Natural killer cell (primary cell): ENCODE results near the gene SPOCK3. TPM values are rescaled to one million over a fixed set of nuclear protein-coding genes. Genes with fewer than 3 reads are reported as not detected.
A peak's percentile ranks its signal among the peaks of the same experiment; 100 is the strongest.
"Not testable (repeated sequence)": the region's sequence is repeated elsewhere in the genome, so short reads cannot be mapped to it uniquely, and the experiment has no call there.

Experiments used
- ATAC-seq, 3 donors: fragments of 150-1000 bp in 2 of 3; fragments of 200-7000 bp in 1 of 3; cut with Tn5 transposase; 1 replicate in 1 of 3; 2 replicates in 2 of 3; pipeline ENCODE4 v1.10.0; 2021; ENCODE audit warnings: mild to moderate bottlenecking in 2 of 3, moderate library complexity in 2 of 3
- DNase-seq, 2 donors: peaks; one replicate each; pipeline versions ENCODE4 v3.0.0 to v3.0.0-alpha.2; 2013 to 2021; ENCODE audit warnings: mixed read lengths in 1 of 2
- H3K27ac ChIP-seq: one replicate; pipeline ENCODE4 v1.5.1; 2013; ENCODE audit warnings: mild to moderate bottlenecking, low read length
- H3K27me3 ChIP-seq: one replicate; pipeline ENCODE4 v1.6.1; 2013; ENCODE audit warnings: low read length; ENCODE audit not compliant: control insufficient read depth, insufficient read depth
- H3K36me3 ChIP-seq: one replicate; pipeline ENCODE4 v1.6.1; 2013; ENCODE audit warnings: low read length; ENCODE audit not compliant: control insufficient read depth, insufficient read depth
- H3K4me1 ChIP-seq: one replicate; pipeline ENCODE4 v1.6.1; 2013; ENCODE audit warnings: low read length; ENCODE audit not compliant: control insufficient read depth, insufficient read depth
- H3K4me3 ChIP-seq: one replicate; pipeline ENCODE4 v1.5.1; 2013; ENCODE audit warnings: low read length
- H3K9me3 ChIP-seq: one replicate; pipeline ENCODE4 v1.6.1; 2013; ENCODE audit warnings: low read length; ENCODE audit not compliant: control insufficient read depth, insufficient read depth
- H3K27ac Mint-ChIP-seq, 2 donors: one replicate each; pipeline ENCODE4 v1.8.0; 2022; ENCODE audit warnings: mild to moderate bottlenecking in 2 of 2, mixed read lengths in 2 of 2, moderate library complexity in 1 of 2
- H3K27me3 Mint-ChIP-seq, 2 donors: one replicate each; pipeline ENCODE4 v1.8.0; 2022; ENCODE audit warnings: low read depth in 2 of 2, mixed read lengths in 2 of 2
- H3K36me3 Mint-ChIP-seq: one replicate; pipeline ENCODE4 v1.8.0; 2022; ENCODE audit warnings: mixed read lengths
- H3K4me1 Mint-ChIP-seq, 2 donors: one replicate each; pipeline ENCODE4 v1.8.0; 2022; ENCODE audit warnings: mixed read lengths in 2 of 2
- H3K4me3 Mint-ChIP-seq: one replicate; pipeline ENCODE4 v1.8.0; 2022; ENCODE audit warnings: mild to moderate bottlenecking, moderate library complexity, mixed read lengths
- H3K9me3 Mint-ChIP-seq, 2 donors: one replicate each; pipeline ENCODE4 v1.8.0; 2022; ENCODE audit warnings: mixed read lengths in 2 of 2
- CTCF ChIP-seq: fragments of 200-600 bp; IDR thresholded peaks from one replicate; pipeline ENCODE4 v1.8.0; 2022; ENCODE audit warnings: antibody characterized with exemption
- WGBS: methylation state at CpG from one replicate; pipeline ENCODE4 v1.1.7; 2013; ENCODE audit warnings: missing lambda C conversion rate; ENCODE audit not compliant: insufficient coverage; 5-methylcytosine and 5-hydroxymethylcytosine counted together
- intact Hi-C: fragments of 100-400 bp; cut with micrococcal nuclease; formaldehyde crosslinking; loops from one replicate; pipeline ENCODE4 v1.14.2; 2022
- total RNA-seq, 4 donors: library from RNA; stranded (reverse); fragments of 120-200 nt in 1 of 4; gene quantifications; one replicate each; pipeline versions ENCODE4 v1.2.3 to v1.2.4, GENCODE V29; 2013 to 2022

SPOCK3 gene
- total RNA-seq = not detected
- total RNA-seq (2013) = 0.56 TPM

- Mint-ChIP-seq H3K27ac (no peak within 1 kb of the TSS), H3K27me3 (peaks cover 9 to 10% of the 10 kb centered on the region in 2 donors)
Measured at GRCh38 chr4:167234316-167234881, at the start of gene SPOCK3. SPOCK3 (minus strand) TSS chr4:167234494.

GRCh38 chr4:167282171-167282864 lies 48.0 kb upstream of the SPOCK3 start:
- peaks cover 4% of the 10 kb centered on the region for H3K36me3 Mint-ChIP-seq
- Histone ChIP-seq H3K9me3 (no peaks in the 10 kb centered on the region), H3K27me3 (no peaks in the 10 kb centered on the region), H3K27ac (no peak overlapping the region), H3K4me1 (no peaks in the 10 kb centered on the region), H3K36me3 (no peaks in the 10 kb centered on the region), H3K4me3 (no peak overlapping the region)
- no peaks in the 10 kb centered on the region for H3K4me1 Mint-ChIP-seq
- no peak for TF ChIP-seq CTCF
- H3K9me3 Mint-ChIP-seq = peaks cover 9 to 13% of the 10 kb centered on the region in 2 donors
- no peak overlapping the region for H3K4me3 Mint-ChIP-seq
- DNase-seq (no peak), ATAC-seq (no peak)
- H3K27me3 Mint-ChIP-seq = no peaks in the 10 kb centered on the region
- intact Hi-C loops = no loop called here
- H3K27ac Mint-ChIP-seq = no peak overlapping the region
- WGBS = no CpG with 5 or more reads among the region's 1 CpG

More at GRCh38 chr4:167234316-167234881, at the start of gene SPOCK3:
- TF ChIP-seq CTCF = no peak
- Histone ChIP-seq H3K4me1 (peaks cover 10% of the 10 kb centered on the region), H3K9me3 (no peaks in the 10 kb centered on the region), H3K36me3 (no peaks in the 10 kb centered on the region), H3K4me3 (peak within 1 kb of the TSS; percentile 34), H3K27ac (no peak within 1 kb of the TSS), H3K27me3 (peaks cover 5% of the 10 kb centered on the region)
- no peaks in the 10 kb centered on the region for H3K36me3 Mint-ChIP-seq
- H3K4me1 Mint-ChIP-seq = peaks cover 0 to 5% of the 10 kb centered on the region in 2 donors
- DNase-seq (no peak), ATAC-seq (peak in 1 of 3 donors; percentile 41)
- intact Hi-C loops = no loop called here
- H3K9me3 Mint-ChIP-seq = peaks cover 0 to 4% of the 10 kb centered on the region in 2 donors
- peak within 1 kb of the TSS; percentile 61 for H3K4me3 Mint-ChIP-seq
- WGBS = 2% methylated on average over 32 of the region's 32 CpGs

GRCh38 chr4:167281545-167281944 lies 47.3 kb upstream of the SPOCK3 start:
- intact Hi-C loops, H3K27me3 Mint-ChIP-seq, H3K4me1 Mint-ChIP-seq, DNase-seq, H3K9me3 ChIP-seq, ATAC-seq, H3K27me3 ChIP-seq, H3K4me3 ChIP-seq, H3K4me3 Mint-ChIP-seq, H3K27ac Mint-ChIP-seq, H3K27ac ChIP-seq, H3K4me1 ChIP-seq, H3K36me3 Mint-ChIP-seq, H3K36me3 ChIP-seq: not testable (repeated sequence)
- peaks cover 7 to 10% of the 10 kb centered on the region in 2 donors for H3K9me3 Mint-ChIP-seq
- WGBS = 96% methylated on average over 13 of the region's 13 CpGs

DNA sequence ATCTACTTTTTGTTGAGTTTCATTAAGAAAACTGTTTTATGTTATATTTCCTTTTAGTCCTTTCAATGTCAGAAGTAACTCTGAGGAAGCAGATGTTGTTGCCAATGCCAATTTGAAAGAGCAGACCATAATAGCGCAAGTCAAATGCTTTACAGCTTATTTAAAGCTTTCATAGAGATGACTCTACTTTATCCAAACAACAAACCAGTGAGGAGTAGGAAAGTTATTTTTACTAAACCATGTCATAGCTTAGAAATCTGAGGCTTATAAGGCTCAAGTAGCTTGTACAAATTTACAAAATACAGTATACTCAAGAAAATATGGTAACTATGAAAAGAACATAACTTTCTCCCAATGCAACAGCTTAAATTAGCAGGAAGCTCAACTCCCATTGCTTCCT lies 40.1 kb upstream of the SPOCK3 start:
- Mint-ChIP-seq H3K9me3 (peaks cover 11 to 14% of the 10 kb centered on the region in 2 donors), H3K27me3 (no peaks in the 10 kb centered on the region), H3K36me3 (peaks cover 10% of the 10 kb centered on the region), H3K4me1 (no peaks in the 10 kb centered on the region), H3K27ac (no peak overlapping the region), H3K4me3 (no peak overlapping the region)
- ATAC-seq (no peak), DNase-seq (no peak)
- Histone ChIP-seq H3K27me3 (no peaks in the 10 kb centered on the region), H3K36me3 (no peaks in the 10 kb centered on the region), H3K4me1 (no peaks in the 10 kb centered on the region), H3K27ac (no peak overlapping the region), H3K9me3 (peaks cover 3% of the 10 kb centered on the region), H3K4me3 (no peak overlapping the region)
- no CpG with 5 or more reads among the region's 1 CpG for WGBS
- intact Hi-C loops = no loop called here
- no peak for TF ChIP-seq CTCF
